ENCODE results near the gene SRBD1. TPM values are rescaled to one million over a fixed set of nuclear protein-coding genes. Genes with fewer than 3 reads are reported as not detected.
"Not testable (repeated sequence)": the region's sequence is repeated elsewhere in the genome, so short reads cannot be mapped to it uniquely, and the experiment has no call there.

Gene SRBD1
- total RNA-seq, 1 donor from 2014 or later, result 13.8 TPM

DNA sequence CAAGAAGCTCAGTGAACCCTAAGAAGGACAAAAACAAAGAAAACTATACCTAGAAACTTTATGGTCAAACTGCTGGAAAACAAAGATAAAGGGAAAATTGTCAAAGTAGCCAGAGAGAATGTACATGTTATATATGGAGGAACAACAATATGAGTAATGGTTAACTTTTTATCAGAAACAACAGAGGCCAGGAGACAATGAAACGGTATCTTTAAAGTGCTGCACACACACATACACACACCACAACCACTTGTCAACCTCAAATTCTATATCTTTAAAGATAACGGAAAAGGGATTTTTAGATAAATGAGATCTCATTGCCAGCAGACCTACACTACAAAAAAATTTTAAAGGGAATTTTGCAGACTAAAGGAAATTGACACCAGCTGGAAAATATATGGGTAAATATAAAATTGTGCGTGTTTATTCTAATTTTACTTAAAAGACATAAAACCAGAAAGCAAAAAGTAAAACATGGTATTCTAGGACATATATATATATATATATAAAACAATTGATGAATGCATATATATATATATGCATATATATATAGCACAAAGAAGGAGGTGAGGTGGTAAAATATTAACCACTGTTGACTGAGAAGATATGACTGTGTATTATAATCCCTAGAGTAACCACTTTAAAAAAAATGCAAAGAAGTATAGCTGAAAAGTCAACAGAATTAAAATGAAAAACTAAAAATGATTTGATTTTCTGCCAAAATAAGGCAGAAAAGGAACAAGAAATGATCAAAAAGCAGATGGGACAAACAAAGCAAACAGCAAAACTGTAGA lies 172.0 kb downstream of the SRBD1 start:
- TF ChIP-seq, protein P1, sequence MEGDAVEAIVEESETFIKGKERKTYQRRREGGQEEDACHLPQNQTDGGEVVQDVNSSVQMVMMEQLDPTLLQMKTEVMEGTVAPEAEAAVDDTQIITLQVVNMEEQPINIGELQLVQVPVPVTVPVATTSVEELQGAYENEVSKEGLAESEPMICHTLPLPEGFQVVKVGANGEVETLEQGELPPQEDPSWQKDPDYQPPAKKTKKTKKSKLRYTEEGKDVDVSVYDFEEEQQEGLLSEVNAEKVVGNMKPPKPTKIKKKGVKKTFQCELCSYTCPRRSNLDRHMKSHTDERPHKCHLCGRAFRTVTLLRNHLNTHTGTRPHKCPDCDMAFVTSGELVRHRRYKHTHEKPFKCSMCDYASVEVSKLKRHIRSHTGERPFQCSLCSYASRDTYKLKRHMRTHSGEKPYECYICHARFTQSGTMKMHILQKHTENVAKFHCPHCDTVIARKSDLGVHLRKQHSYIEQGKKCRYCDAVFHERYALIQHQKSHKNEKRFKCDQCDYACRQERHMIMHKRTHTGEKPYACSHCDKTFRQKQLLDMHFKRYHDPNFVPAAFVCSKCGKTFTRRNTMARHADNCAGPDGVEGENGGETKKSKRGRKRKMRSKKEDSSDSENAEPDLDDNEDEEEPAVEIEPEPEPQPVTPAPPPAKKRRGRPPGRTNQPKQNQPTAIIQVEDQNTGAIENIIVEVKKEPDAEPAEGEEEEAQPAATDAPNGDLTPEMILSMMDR (IDR thresholded peaks at IDR 0.05), result no peak
- Mint-ChIP-seq H3K4me3 (ENCODE audit: unreplicated experiment) (no peak overlapping the region), H3K36me3 (ENCODE audit: unreplicated experiment) (peaks cover 15% of the 10 kb centered on the region), H3K27ac (ENCODE audit: unreplicated experiment) (peak overlapping the region; percentile 42), H3K9me3 (ENCODE audit: unreplicated experiment) (peaks cover 14% of the 10 kb centered on the region), H3K4me1 (ENCODE audit: unreplicated experiment) (peaks cover 76% of the 10 kb centered on the region), H3K27me3 (ENCODE audit: unreplicated experiment) (no peaks in the 10 kb centered on the region)
- DNase-seq (ENCODE audit: extremely low spot score, unreplicated experiment), result no peak

DNA sequence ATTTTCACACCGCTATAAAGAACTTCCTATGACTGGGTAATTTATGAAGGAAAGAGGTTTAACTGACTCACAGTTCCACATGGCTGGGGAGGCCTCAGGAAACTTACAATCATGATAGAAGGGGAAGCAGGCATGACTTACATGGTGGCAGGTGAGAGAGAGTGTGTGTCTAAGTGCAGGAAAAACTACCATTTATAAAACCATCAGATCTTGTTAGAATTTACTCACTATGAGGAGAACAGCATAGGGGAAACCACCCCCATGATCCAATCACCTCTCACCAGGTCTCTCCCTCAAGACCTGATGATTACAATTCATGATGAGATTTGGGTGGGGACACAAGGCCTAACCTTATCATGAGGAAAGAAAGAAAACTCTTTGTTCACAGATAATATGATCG lies 174.6 kb downstream of the SRBD1 start:
- TF ChIP-seq, protein P1 (IDR thresholded peaks at IDR 0.05), result no peak
- peaks cover 14% of the 10 kb centered on the region for H3K9me3 Mint-ChIP-seq (ENCODE audit: unreplicated experiment)
- no peak overlapping the region for H3K4me3 Mint-ChIP-seq (ENCODE audit: unreplicated experiment)
- DNase-seq (ENCODE audit: extremely low spot score, unreplicated experiment), result no peak
- H3K36me3 Mint-ChIP-seq (ENCODE audit: unreplicated experiment), result peaks cover 11% of the 10 kb centered on the region
- no peak overlapping the region for H3K27ac Mint-ChIP-seq (ENCODE audit: unreplicated experiment)
- peaks cover 80% of the 10 kb centered on the region for H3K4me1 Mint-ChIP-seq (ENCODE audit: unreplicated experiment)
- no peaks in the 10 kb centered on the region for H3K27me3 Mint-ChIP-seq (ENCODE audit: unreplicated experiment)

DNA sequence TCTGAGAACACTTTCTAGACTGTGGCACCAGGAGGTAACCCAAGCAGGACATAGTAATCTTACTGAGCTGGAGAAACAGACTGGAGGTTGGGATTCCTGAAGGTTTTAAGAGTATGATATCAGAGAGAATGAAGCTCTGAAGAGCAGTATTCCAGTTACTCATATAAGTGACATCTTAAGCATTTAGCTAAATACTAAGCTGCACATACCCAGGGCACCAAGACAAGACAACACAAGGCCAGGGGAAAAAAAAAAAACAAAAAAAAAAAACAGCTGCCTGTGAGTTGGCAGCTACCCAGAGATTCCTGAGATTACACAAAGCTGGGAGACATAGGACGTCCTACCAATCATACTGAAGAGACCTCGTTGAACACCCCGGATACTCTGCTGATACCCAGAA lies 175.8 kb downstream of the SRBD1 start:
- no peaks in the 10 kb centered on the region for H3K27me3 Mint-ChIP-seq (ENCODE audit: unreplicated experiment)
- no peak for DNase-seq (ENCODE audit: extremely low spot score, unreplicated experiment)
- peaks cover 18% of the 10 kb centered on the region for H3K36me3 Mint-ChIP-seq (ENCODE audit: unreplicated experiment)
- H3K4me1 Mint-ChIP-seq (ENCODE audit: unreplicated experiment), result peaks cover 74% of the 10 kb centered on the region
- H3K9me3 Mint-ChIP-seq (ENCODE audit: unreplicated experiment), result peaks cover 20% of the 10 kb centered on the region
- TF ChIP-seq, protein P1 (IDR thresholded peaks at IDR 0.05), result no peak
- no peak overlapping the region for H3K4me3 Mint-ChIP-seq (ENCODE audit: unreplicated experiment)
- peak overlapping the region; percentile 81 for H3K27ac Mint-ChIP-seq (ENCODE audit: unreplicated experiment)

DNA sequence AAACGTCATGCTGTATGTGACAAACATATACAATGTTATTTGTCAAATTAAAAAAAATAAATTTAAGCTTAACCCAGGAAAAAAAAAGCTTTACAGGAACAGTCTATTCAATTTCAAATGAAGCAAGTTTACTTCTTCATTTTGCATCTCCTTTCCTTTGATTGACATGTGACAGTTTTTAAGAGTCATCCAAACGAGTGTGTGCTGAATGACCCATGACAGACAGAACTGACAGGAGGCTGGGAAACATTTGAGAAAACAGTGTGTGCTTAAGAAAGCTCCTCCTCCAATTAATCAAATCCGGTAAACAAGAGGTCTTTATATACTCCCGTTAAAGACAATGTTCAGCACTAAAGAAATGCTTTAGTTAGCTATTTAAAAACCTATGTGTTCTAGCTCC lies 177.7 kb downstream of the SRBD1 start:
- H3K27me3 Mint-ChIP-seq (ENCODE audit: unreplicated experiment), result no peaks in the 10 kb centered on the region
- no peak for DNase-seq (ENCODE audit: extremely low spot score, unreplicated experiment)
- peaks cover 24% of the 10 kb centered on the region for H3K36me3 Mint-ChIP-seq (ENCODE audit: unreplicated experiment)
- peak overlapping the region; percentile 93 for H3K27ac Mint-ChIP-seq (ENCODE audit: unreplicated experiment)
- peaks cover 20% of the 10 kb centered on the region for H3K9me3 Mint-ChIP-seq (ENCODE audit: unreplicated experiment)
- TF ChIP-seq, protein P1 (IDR thresholded peaks at IDR 0.05), result no peak
- no peak overlapping the region for H3K4me3 Mint-ChIP-seq (ENCODE audit: unreplicated experiment)
- peaks cover 60% of the 10 kb centered on the region for H3K4me1 Mint-ChIP-seq (ENCODE audit: unreplicated experiment)

DNA sequence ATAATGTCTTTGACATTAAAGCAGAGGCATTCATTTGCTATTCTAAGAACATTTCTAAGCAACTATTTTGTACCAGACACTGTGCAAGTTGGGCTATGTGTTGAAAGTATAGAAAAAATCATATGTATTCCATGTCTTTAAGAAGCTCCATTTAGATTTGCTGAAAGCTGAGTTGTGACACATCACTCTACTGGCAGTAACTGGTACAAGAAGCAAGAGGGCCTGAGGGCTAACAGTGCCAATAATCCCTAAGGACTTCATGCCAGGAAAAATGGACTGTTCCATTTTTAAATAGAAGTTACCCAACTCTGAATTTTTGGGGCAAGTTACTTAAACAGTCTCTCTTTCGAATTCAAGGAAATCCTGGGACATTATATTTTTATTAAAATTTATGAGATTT lies 178.7 kb downstream of the SRBD1 start:
- Mint-ChIP-seq H3K27me3 (ENCODE audit: unreplicated experiment) (no peaks in the 10 kb centered on the region), H3K4me1 (ENCODE audit: unreplicated experiment) (peaks cover 59% of the 10 kb centered on the region), H3K9me3 (ENCODE audit: unreplicated experiment) (peaks cover 18% of the 10 kb centered on the region), H3K27ac (ENCODE audit: unreplicated experiment) (peak overlapping the region; percentile 93), H3K4me3 (ENCODE audit: unreplicated experiment) (no peak overlapping the region), H3K36me3 (ENCODE audit: unreplicated experiment) (peaks cover 22% of the 10 kb centered on the region)
- TF ChIP-seq, protein P1 (IDR thresholded peaks at IDR 0.05), result no peak
- DNase-seq (ENCODE audit: extremely low spot score, unreplicated experiment), result no peak

DNA sequence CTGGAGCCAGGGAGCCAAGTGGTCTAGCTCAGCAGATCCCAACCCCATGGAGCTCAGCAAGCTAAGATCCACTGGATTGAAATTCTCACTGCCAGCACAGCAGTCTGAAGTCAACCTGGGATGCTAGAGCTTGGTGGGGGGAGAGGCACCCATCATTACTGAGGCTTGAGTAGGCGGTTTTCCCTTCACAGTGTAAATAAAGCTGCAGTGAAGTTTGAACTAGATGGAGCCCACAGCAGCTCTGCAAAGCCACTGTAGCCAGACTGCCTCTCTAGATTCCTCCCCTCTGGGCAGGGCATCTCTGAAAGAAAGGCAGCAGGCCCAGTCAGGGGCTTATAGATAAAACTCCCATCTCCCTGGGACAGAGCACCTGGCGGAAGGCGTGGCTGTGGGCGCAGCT lies 185.0 kb downstream of the SRBD1 start:
- Mint-ChIP-seq H3K36me3 (ENCODE audit: unreplicated experiment) (peaks cover 15% of the 10 kb centered on the region), H3K9me3 (ENCODE audit: unreplicated experiment) (peaks cover 10% of the 10 kb centered on the region), H3K4me1 (ENCODE audit: unreplicated experiment) (peaks cover 19% of the 10 kb centered on the region)
- not testable (repeated sequence) for H3K4me3 Mint-ChIP-seq (ENCODE audit: unreplicated experiment); H3K27ac Mint-ChIP-seq (ENCODE audit: unreplicated experiment); H3K27me3 Mint-ChIP-seq (ENCODE audit: unreplicated experiment); DNase-seq (ENCODE audit: extremely low spot score, unreplicated experiment)

All from osteocyte (in vitro differentiated cells).